ENCODE data around the gene APRT. TPM values are rescaled to one million over a fixed set of nuclear protein-coding genes. Genes with fewer than 3 reads are reported as not detected.

APRT gene
- total RNA-seq, 6 donors from 2014 or later = 76.5 to 147 (median 124) TPM

DNA sequence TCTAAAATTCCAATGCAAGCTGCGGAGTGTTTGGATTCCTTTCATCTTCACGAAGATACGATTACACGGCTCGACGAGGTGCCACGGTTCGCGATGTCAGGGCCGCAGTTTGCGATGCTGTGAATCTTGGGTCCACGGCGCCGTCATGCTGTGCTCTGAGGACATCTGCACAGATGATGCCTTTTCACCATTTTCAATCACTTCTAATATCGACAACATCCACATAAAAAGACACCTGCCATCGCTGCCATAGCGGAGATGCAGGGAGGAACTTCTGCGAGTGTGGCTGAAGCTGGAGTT lies 6.8 kb upstream of the APRT start:
- TF ChIP-seq POLR2A (IDR thresholded peaks at IDR 0.05) (no peak), EP300 (IDR thresholded peaks at IDR 0.05) (no peak), POLR2AphosphoS5 (IDR thresholded peaks at IDR 0.05) (no peak)
- TF ChIP-seq, protein P1, sequence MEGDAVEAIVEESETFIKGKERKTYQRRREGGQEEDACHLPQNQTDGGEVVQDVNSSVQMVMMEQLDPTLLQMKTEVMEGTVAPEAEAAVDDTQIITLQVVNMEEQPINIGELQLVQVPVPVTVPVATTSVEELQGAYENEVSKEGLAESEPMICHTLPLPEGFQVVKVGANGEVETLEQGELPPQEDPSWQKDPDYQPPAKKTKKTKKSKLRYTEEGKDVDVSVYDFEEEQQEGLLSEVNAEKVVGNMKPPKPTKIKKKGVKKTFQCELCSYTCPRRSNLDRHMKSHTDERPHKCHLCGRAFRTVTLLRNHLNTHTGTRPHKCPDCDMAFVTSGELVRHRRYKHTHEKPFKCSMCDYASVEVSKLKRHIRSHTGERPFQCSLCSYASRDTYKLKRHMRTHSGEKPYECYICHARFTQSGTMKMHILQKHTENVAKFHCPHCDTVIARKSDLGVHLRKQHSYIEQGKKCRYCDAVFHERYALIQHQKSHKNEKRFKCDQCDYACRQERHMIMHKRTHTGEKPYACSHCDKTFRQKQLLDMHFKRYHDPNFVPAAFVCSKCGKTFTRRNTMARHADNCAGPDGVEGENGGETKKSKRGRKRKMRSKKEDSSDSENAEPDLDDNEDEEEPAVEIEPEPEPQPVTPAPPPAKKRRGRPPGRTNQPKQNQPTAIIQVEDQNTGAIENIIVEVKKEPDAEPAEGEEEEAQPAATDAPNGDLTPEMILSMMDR (IDR thresholded peaks at IDR 0.05) = no peak
- Histone ChIP-seq H3K27ac (no peak overlapping the region), H3K4me1 (no peaks in the 10 kb centered on the region), H3K36me3 (peaks cover 8 to 35% (median 25%) of the 10 kb centered on the region in 4 donors), H3K9me3 (no peaks in the 10 kb centered on the region), H3K27me3 (no peaks in the 10 kb centered on the region), H3K4me3 (no peak overlapping the region)
- DNase-seq (peak in 1 of 2 donors; percentile 62), ATAC-seq (ENCODE audit: low FRiP score in 2 of 2) (no peak)
- WGBS, 2 donors = 74% methylated on average over 18 of the region's 18 CpGs

- TF ChIP-seq, protein P1 (IDR thresholded peaks at IDR 0.05) = no peak
- TF ChIP-seq EP300 (IDR thresholded peaks at IDR 0.05) = no peak
- no peak for TF ChIP-seq POLR2A (IDR thresholded peaks at IDR 0.05)
- no peak for TF ChIP-seq POLR2AphosphoS5 (IDR thresholded peaks at IDR 0.05)
- H3K27ac ChIP-seq = peak overlapping the region in 1 of 4 donors; percentile 10
- no peaks in the 10 kb centered on the region for H3K9me3 ChIP-seq
- H3K27me3 ChIP-seq = no peaks in the 10 kb centered on the region
- ATAC-seq (ENCODE audit: low FRiP score in 2 of 2) = no peak
- peak in 1 of 2 donors; percentile 76 for DNase-seq
- peaks cover under 1 to 3% (median 2%) of the 10 kb centered on the region in 4 donors for H3K4me1 ChIP-seq
- H3K36me3 ChIP-seq = peaks cover 8 to 32% (median 24%) of the 10 kb centered on the region in 4 donors
- H3K4me3 ChIP-seq = no peak overlapping the region
- 60 to 82% methylated on average over 8 to 40 of the region's 40 CpGs for WGBS, 2 donors
Measured at GRCh38 chr16:88817785-88818574, 6.3 kb upstream of the APRT start.

- WGBS, 2 donors = 86 to 89% methylated on average over 8 to 34 of the region's 41 CpGs
- DNase-seq = peak in 1 of 2 donors; percentile 77
Measured at GRCh38 chr16:88816736-88817535, 5.2 kb upstream of the APRT start.

DNA sequence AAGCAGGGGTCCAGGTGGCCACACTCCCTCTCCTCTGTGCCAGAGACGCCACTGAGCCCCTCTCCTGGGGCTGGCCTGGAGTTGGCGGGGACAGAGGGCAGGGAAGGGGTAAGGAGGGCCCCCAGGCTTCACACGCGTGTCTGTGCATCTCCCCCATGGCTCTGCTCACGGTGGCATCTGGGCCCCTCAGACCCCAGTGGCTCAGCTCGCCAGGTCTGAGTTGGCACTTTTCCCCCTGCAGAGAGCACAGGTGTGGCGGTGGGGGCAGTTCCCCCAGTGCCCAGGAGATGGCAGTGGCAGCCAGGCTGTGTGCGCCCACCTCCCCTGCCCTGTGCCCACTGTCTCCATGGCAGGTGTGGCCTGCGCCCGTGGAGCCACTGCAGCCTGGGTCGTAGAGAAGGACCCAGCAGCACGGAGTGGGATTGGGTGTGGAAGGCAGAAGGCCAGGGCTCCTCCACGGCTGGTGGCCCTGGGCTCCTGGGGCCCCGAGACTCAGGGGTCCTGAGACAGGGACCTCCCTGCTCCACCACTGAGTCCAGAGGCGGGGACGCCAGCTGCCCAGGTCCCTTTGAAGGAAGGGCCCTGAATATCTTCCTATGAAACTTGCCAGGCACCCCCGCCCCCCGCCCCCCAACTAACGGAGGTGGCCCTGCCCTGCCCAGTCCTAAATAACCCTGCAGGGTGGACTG lies 4.3 kb upstream of the APRT start:
- H3K27me3 ChIP-seq = no peaks in the 10 kb centered on the region
- DNase-seq (peak in 1 of 2 donors; percentile 82), ATAC-seq (ENCODE audit: low FRiP score in 2 of 2) (no peak)
- H3K9me3 ChIP-seq = no peaks in the 10 kb centered on the region
- peaks cover 0 to 12% (median 5%) of the 10 kb centered on the region in 4 donors for H3K36me3 ChIP-seq
- H3K4me1 ChIP-seq = peaks cover 11 to 18% (median 16%) of the 10 kb centered on the region in 4 donors
- no peak for TF ChIP-seq POLR2AphosphoS5 (IDR thresholded peaks at IDR 0.05)
- no peak for TF ChIP-seq EP300 (IDR thresholded peaks at IDR 0.05)
- TF ChIP-seq, protein P1 (IDR thresholded peaks at IDR 0.05) = peak; percentile 62 to 84 (median 69)
- 44% methylated on average over 16 of the region's 19 CpGs; no CpG with 5 or more reads in 1 of the 2 donors for WGBS, 2 donors
- H3K27ac ChIP-seq = no peak overlapping the region
- no peak overlapping the region for H3K4me3 ChIP-seq

More at GRCh38 chr16:88816736-88817535, 5.2 kb upstream of the APRT start:
- Histone ChIP-seq H3K9me3 (no peaks in the 10 kb centered on the region), H3K4me1 (peaks cover 9 to 13% (median 12%) of the 10 kb centered on the region in 4 donors), H3K36me3 (peaks cover under 1 to 21% (median 13%) of the 10 kb centered on the region in 4 donors), H3K4me3 (no peak overlapping the region), H3K27me3 (no peaks in the 10 kb centered on the region), H3K27ac (no peak overlapping the region)
- TF ChIP-seq POLR2A (IDR thresholded peaks at IDR 0.05) = no peak
- no peak for TF ChIP-seq POLR2AphosphoS5 (IDR thresholded peaks at IDR 0.05)
- no peak for TF ChIP-seq EP300 (IDR thresholded peaks at IDR 0.05)
- TF ChIP-seq, protein P1 (IDR thresholded peaks at IDR 0.05) = no peak
- ATAC-seq (ENCODE audit: low FRiP score in 2 of 2) = no peak
